HL-60 (cell line): ENCODE data around the gene AP2A2.

Source experiments
- DNase-seq, 2 experiments: peaks; one replicate each; pipeline ENCODE4 v3.0.0-alpha.2; 2010 to 2020; ENCODE audit warnings: low read depth in 1 of 2, low spot score in 1 of 2
- H3K27ac ChIP-seq: fragments of 250-450 bp; sonication (Bioruptor Pico); replicated peaks from 2 replicates; pipeline ENCODE4 v1.5.1; 2020; ENCODE audit warnings: mild to moderate bottlenecking, moderate library complexity
- H3K27me3 ChIP-seq: fragments of 250-450 bp; sonication (Bioruptor Pico); 2 replicates; pipeline ENCODE4 v1.5.1; 2021; ENCODE audit warnings: mild to moderate bottlenecking, moderate library complexity; ENCODE audit not compliant: insufficient read depth, poor library complexity, severe bottlenecking
- H3K4me3 ChIP-seq: replicated peaks from 2 replicates; pipeline ENCODE4 v1.5.1; 2011; ENCODE audit warnings: mild to moderate bottlenecking, control low read depth, low read length; ENCODE audit not compliant: insufficient read depth
- GABPA ChIP-seq: IDR thresholded peaks from 2 replicates; pipeline ENCODE4 v1.6.1; 2012; ENCODE audit warnings: low read depth
- POLR2AphosphoS5 ChIP-seq: IDR thresholded peaks from 2 replicates; pipeline ENCODE4 v1.6.1; 2012; ENCODE audit warnings: low read depth
- SPI1 ChIP-seq: IDR thresholded peaks from 2 replicates; pipeline ENCODE4 v1.6.1; 2012; ENCODE audit warnings: low read depth, mild to moderate bottlenecking, borderline replicate concordance
- TF ChIP-seq, protein P1 (sequence below): IDR thresholded peaks from one replicate; pipeline ENCODE4 v1.5.1; 2011; ENCODE audit warnings: low read length, control low read depth, inconsistent platforms; ENCODE audit not compliant: insufficient read depth
- TF ChIP-seq, protein P2 (sequence below): IDR thresholded peaks from 2 replicates; pipeline ENCODE4 v1.6.1; 2012; ENCODE audit warnings: low read depth; ENCODE audit not compliant: insufficient replicate concordance

Gene AP2A2

DNA sequence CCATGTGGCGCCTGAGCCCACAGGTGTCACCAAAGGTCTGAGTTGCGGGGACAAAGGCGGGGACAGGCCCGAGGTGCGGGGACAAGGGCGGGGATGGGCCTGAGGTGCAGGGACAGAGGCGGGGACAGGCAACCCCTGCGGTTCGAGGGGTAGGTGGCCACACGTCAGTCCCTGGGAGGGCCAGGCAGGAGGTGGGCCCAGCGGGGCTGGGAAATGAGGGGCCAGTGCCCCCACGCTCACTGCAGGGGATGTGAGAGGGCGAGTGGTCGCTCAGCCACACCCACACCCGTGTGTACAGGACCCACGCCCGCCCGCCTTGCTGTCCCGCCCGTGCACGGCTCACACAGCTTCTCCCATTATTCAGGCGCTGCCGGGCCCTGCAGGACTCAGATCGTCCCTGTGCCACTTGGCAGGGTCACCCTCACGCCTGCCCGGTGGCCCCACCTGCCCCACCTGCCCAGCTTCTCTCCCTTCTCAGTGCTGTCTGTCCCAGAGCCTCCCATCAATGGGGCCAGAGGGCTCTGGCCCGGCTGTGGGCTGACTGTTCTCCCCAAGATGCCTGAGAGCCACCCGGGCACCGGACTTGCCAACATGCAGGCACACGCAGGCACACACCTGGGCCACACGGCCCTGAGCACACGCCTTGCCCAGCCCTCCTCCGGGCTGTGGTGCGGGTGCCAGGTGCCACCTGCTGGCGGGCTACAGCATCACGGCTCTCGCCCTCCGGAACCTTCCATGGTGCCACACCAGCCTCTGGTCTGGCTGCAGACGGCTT, 125.1 kb downstream of the AP2A2 start:
- DNase-seq, result peak; percentile 50 to 73
- Histone ChIP-seq H3K4me3 (no peak overlapping the region), H3K27ac (no peak overlapping the region), H3K27me3 (peaks cover 37% of the 10 kb centered on the region)
- TF ChIP-seq SPI1 (no peak), GABPA (no peak)
- TF ChIP-seq, protein P1, sequence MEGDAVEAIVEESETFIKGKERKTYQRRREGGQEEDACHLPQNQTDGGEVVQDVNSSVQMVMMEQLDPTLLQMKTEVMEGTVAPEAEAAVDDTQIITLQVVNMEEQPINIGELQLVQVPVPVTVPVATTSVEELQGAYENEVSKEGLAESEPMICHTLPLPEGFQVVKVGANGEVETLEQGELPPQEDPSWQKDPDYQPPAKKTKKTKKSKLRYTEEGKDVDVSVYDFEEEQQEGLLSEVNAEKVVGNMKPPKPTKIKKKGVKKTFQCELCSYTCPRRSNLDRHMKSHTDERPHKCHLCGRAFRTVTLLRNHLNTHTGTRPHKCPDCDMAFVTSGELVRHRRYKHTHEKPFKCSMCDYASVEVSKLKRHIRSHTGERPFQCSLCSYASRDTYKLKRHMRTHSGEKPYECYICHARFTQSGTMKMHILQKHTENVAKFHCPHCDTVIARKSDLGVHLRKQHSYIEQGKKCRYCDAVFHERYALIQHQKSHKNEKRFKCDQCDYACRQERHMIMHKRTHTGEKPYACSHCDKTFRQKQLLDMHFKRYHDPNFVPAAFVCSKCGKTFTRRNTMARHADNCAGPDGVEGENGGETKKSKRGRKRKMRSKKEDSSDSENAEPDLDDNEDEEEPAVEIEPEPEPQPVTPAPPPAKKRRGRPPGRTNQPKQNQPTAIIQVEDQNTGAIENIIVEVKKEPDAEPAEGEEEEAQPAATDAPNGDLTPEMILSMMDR, result peak; percentile 83
- TF ChIP-seq, protein P2, sequence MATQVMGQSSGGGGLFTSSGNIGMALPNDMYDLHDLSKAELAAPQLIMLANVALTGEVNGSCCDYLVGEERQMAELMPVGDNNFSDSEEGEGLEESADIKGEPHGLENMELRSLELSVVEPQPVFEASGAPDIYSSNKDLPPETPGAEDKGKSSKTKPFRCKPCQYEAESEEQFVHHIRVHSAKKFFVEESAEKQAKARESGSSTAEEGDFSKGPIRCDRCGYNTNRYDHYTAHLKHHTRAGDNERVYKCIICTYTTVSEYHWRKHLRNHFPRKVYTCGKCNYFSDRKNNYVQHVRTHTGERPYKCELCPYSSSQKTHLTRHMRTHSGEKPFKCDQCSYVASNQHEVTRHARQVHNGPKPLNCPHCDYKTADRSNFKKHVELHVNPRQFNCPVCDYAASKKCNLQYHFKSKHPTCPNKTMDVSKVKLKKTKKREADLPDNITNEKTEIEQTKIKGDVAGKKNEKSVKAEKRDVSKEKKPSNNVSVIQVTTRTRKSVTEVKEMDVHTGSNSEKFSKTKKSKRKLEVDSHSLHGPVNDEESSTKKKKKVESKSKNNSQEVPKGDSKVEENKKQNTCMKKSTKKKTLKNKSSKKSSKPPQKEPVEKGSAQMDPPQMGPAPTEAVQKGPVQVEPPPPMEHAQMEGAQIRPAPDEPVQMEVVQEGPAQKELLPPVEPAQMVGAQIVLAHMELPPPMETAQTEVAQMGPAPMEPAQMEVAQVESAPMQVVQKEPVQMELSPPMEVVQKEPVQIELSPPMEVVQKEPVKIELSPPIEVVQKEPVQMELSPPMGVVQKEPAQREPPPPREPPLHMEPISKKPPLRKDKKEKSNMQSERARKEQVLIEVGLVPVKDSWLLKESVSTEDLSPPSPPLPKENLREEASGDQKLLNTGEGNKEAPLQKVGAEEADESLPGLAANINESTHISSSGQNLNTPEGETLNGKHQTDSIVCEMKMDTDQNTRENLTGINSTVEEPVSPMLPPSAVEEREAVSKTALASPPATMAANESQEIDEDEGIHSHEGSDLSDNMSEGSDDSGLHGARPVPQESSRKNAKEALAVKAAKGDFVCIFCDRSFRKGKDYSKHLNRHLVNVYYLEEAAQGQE, result no peak

DNA sequence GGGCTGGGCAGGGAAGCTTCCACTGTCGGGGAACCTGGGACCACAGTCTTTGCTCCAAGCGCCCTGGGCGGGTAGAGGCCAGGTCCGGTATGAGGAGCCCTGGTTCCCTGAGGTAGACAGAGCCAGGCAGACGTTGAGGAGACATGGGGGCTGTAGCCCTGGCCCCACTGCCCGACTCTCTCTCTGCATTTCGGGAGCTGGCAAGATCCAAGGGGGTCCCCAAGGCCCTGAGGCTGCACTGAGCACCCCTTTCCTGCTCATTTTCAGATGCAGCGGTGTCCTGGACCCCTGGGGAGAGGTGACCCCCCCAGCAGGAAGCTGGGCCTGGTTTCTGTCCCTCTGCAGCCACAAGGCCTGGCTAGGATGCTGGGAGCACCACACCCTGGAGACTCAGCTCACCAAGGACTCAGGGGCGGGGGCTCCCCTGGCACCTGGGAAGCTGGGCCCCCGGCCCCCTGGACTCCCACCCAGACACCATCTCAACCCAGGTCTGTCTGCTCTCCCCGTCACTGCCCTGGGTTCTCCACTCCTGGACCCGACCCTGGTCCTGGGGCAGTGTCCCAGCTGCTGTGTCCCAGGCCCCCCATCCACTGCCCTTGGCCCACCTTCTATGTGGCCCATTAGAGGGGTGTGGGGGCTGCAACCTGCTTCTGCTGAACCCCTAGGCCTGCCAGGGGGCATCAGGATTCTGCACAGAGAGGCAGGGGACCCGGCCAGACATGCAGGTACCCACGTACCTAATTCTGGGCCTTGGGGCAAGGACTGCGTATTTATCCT, 125.9 kb downstream of the AP2A2 start:
- H3K27me3 ChIP-seq, result peaks cover 34% of the 10 kb centered on the region
- TF ChIP-seq, protein P2, result no peak
- TF ChIP-seq SPI1 (no peak), GABPA (no peak), POLR2AphosphoS5 (no peak)
- TF ChIP-seq, protein P1, result no peak
- no peak overlapping the region for H3K4me3 ChIP-seq
- no peak for DNase-seq
- H3K27ac ChIP-seq, result no peak overlapping the region

DNA sequence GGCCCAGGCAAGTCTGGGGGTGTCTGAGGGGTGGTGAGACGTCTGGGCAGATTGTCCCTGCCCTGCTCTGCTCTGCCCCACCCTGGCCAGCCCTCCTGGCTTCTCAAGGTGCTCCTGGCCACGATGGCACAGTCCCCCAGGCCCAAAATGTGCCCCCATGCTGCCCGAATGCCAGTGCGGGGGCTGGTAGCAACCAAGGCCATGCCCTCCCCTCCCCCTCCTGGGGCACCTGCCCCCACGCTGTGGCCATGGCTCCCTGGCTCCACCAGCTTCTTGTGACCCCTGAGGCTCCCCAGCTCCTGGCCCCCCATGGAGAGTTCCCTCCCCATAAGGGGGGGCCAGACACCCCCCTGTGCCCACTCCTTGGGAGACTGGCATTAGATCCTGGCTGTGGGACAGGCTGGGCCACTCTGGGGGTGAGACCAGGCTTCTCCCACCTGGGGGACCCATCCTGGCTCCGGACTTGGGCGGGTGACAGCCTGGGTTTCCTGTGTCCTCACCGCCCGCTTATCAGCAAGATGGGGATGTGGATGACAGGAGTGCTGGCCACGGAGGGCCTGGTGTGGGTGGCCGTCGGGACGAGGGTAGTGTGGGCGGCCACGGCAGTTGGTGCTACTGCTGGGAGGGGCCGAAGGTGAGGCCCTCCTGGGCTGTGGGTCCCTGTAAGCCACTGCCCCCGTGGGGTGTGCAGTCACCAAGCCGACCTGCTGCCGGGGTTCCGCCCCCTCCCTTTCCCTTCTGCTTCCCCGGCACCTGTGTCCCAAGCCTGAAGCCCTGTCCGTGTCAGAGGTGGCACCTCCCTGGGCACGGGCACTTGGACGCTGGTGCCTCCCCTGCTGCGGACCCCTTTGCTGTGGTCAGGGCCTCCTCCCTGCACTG, 126.7 kb downstream of the AP2A2 start:
- DNase-seq, result no peak
- no peak overlapping the region for H3K4me3 ChIP-seq
- H3K27ac ChIP-seq, result no peak overlapping the region
- TF ChIP-seq, protein P1, result no peak
- TF ChIP-seq SPI1 (no peak), POLR2AphosphoS5 (no peak), GABPA (no peak)
- TF ChIP-seq, protein P2, result no peak
- H3K27me3 ChIP-seq, result peaks cover 27% of the 10 kb centered on the region
